K562 (cell line): ENCODE measurements around the gene ACTG2.
"Not testable (repeated sequence)": the region's sequence is repeated elsewhere in the genome, so short reads cannot be mapped to it uniquely, and the experiment has no call there.

Experiments used
- PKNOX1 ChIP-seq: fragments of 450-650 bp; IDR thresholded peaks from 2 replicates; pipeline ENCODE4 v1.6.1; 2016
- TARDBP ChIP-seq: fragments of 450-650 bp; IDR thresholded peaks from 2 replicates; pipeline ENCODE4 v1.6.1; 2016
- ZKSCAN1 ChIP-seq: fragments of 150-350 bp; IDR thresholded peaks from 2 replicates; pipeline ENCODE4 v1.6.1; 2016; ENCODE audit warnings: low read depth, low read length

- not testable (repeated sequence) for TF ChIP-seq ZKSCAN1, TARDBP, PKNOX1
Observed at GRCh38 chr2:73903949-73904613, 11.3 kb downstream of the ACTG2 start.
